ENCODE data around the gene RABGAP1L. TPM values are rescaled to one million over a fixed set of nuclear protein-coding genes. Genes with fewer than 3 reads are reported as not detected.

The RABGAP1L gene
- total and polyA plus RNA-seq, 2 of the 8 experiments (the other 6 are each of a cell fraction or from before 2014, with no cell fraction given), result 33.3 to 156 TPM

GRCh38 chr1:174222166-174222949 lies 63.0 kb downstream of the RABGAP1L start:
- Histone ChIP-seq H2BK20ac (ENCODE audit: low read length) (no peak overlapping the region), H3K27ac (ENCODE audit: low read depth, low read length) (no peak overlapping the region), H2BK12ac (ENCODE audit: low read depth, low read length) (no peak overlapping the region), H3K79me1 (ENCODE audit: low read depth, low read length) (no peaks in the 10 kb centered on the region), H4K20me1 (replicated peaks in 1 of 2; ENCODE audit: control insufficient read depth in 1 of 2, insufficient read depth in 2 of 2, low read length in 2 of 2) (no peaks in the 10 kb centered on the region), H3K4me2 (ENCODE audit: insufficient read depth in 1 of 2, low read depth in 2 of 2, low read length in 2 of 2) (no peak overlapping the region), H3K4ac (replicated peaks; ENCODE audit: insufficient read length, low read depth, low read length) (no peak overlapping the region), H3K27me3 (replicated peaks in 1 of 4; ENCODE audit: control insufficient read depth in 3 of 4, extremely low read depth in 1 of 4, insufficient read depth in 3 of 4, low read length in 3 of 4) (no peaks in the 10 kb centered on the region), H3K4me1 (replicated peaks in 1 of 4; ENCODE audit: control insufficient read depth in 3 of 4, insufficient read depth in 4 of 4, low read length in 3 of 4) (no peaks in the 10 kb centered on the region), H3K23me2 (ENCODE audit: low read depth, low read length) (no peaks in the 10 kb centered on the region), H4K91ac (replicated peaks; ENCODE audit: insufficient read length, low read length) (no peak overlapping the region), H4K8ac (ENCODE audit: extremely low read depth, insufficient read depth, low read length) (no peak overlapping the region), H3K4me3 (ENCODE audit: extremely low read depth in 1 of 4, insufficient read depth in 2 of 4, low read depth in 3 of 4, low read length in 4 of 4) (no peak overlapping the region), H3K9me3 (ENCODE audit: insufficient read depth in 2 of 2, low read depth in 1 of 2, low read length in 1 of 2) (no peaks in the 10 kb centered on the region), H3K79me2 (ENCODE audit: control insufficient read depth in 1 of 2, insufficient read depth in 2 of 2, low read length in 2 of 2) (no peaks in the 10 kb centered on the region), H2BK5ac (ENCODE audit: low read depth, low read length) (no peak overlapping the region), H3K23ac (ENCODE audit: insufficient read length) (no peak overlapping the region), H2AK5ac (ENCODE audit: low read depth, low read length) (no peak overlapping the region), H2AFZ (ENCODE audit: low read length) (no peak overlapping the region), H2BK120ac (replicated peaks; ENCODE audit: low read depth, low read length) (no peak overlapping the region), H3K14ac (ENCODE audit: insufficient read length) (no peak overlapping the region), H3K18ac (ENCODE audit: extremely low read depth, low read length) (no peak overlapping the region), H2BK15ac (ENCODE audit: low read length) (no peak overlapping the region), H3K56ac (replicated peaks; ENCODE audit: insufficient read length, low read depth, low read length) (no peak overlapping the region), H4K5ac (ENCODE audit: insufficient read length, low read depth, low read length) (no peak overlapping the region), H3K36me3 (ENCODE audit: control insufficient read depth in 2 of 4, insufficient read depth in 4 of 4, low read length in 3 of 4) (peaks cover 0 to 4% (median 0%) of the 10 kb centered on the region in 4 experiments; a peak in 1 of 8 replicates), H3K9ac (replicated peaks in 1 of 4; ENCODE audit: extremely low read depth in 1 of 4, low read depth in 3 of 4, low read length in 3 of 4) (no peak overlapping the region)
- no peak for DNase-seq (ENCODE audit: low read depth in 1 of 2, low spot score in 2 of 2)
- 90% methylated on average over 4 of the region's 4 CpGs; no CpG with 5 or more reads in 1 of the 2 experiments for WGBS, 2 experiments (ENCODE audit: extremely low coverage in 1 of 2, insufficient coverage in 1 of 2, insufficient read length in 1 of 2, insufficient replicate concordance in 2 of 2, low coverage in 1 of 2, low lambda C conversion rate in 2 of 2, missing lambda C conversion rate in 1 of 2)
- ChIA-PET POLR2A (ENCODE audit: partially characterized antibody) (no interaction called here), CTCF (ENCODE audit: partially characterized antibody) (interaction anchor here (0.6 to 1.5 kb wide), 4 partner anchors 10 to 929 kb away, joined by 3 to 7 read pairs (median 4); no protein-coding TSS in a partner anchor)
- no peak for FAIRE-seq
- TF ChIP-seq FOSL1 (IDR thresholded peaks at IDR 0.05; ENCODE audit: insufficient read depth, low read depth, low read length) (no peak), RFX5 (IDR thresholded peaks at IDR 0.05; ENCODE audit: borderline replicate concordance, low read depth, low read length) (no peak), CHD2 (IDR thresholded peaks at IDR 0.05; ENCODE audit: low read length) (no peak), ASH2L (IDR thresholded peaks at IDR 0.05; ENCODE audit: low read length) (no peak), CEBPB (IDR thresholded peaks at IDR 0.05; ENCODE audit: low read depth, low read length) (no peak), SP2 (IDR thresholded peaks at IDR 0.05; ENCODE audit: low read length) (no peak), CTBP2 (IDR thresholded peaks at IDR 0.05; ENCODE audit: borderline replicate concordance, insufficient read depth, insufficient read length, low read length) (no peak), BACH1 (IDR thresholded peaks at IDR 0.05; ENCODE audit: low read length) (no peak), TCF12 (IDR thresholded peaks at IDR 0.05; ENCODE audit: low read depth, low read length) (no peak), JUN (IDR thresholded peaks at IDR 0.05; ENCODE audit: low read depth, low read length) (no peak), ATF3 (IDR thresholded peaks at IDR 0.05; ENCODE audit: insufficient read depth, low read depth, low read length) (no peak), GABPA (IDR thresholded peaks at IDR 0.05; ENCODE audit: borderline replicate concordance, insufficient read depth, low read length) (no peak), SP4 (IDR thresholded peaks at IDR 0.05; ENCODE audit: low read length) (no peak), YY1 (IDR thresholded peaks at IDR 0.05; ENCODE audit: low read depth, low read length) (no peak)

Data from H1 (cell line).